ENCODE measurements around the gene SACM1L.

The SACM1L gene

GRCh38 chr3:45771831-45772230, 82.6 kb downstream of the SACM1L start:
- no peak for DNase-seq (ENCODE audit: low spot score)

- DNase-seq (ENCODE audit: low spot score): no peak
These were observed 83.3 kb downstream of the SACM1L start for GRCh38 chr3:45772341-45773035.

GRCh38 chr3:45773072-45773471, 83.9 kb downstream of the SACM1L start:
- DNase-seq (ENCODE audit: low spot score): no peak

GRCh38 chr3:45773714-45774449, 84.7 kb downstream of the SACM1L start:
- no peak for DNase-seq (ENCODE audit: low spot score)

- DNase-seq (ENCODE audit: low spot score): no peak
These were observed 85.7 kb downstream of the SACM1L start for GRCh38 chr3:45774581-45775521.

- DNase-seq (ENCODE audit: low spot score): no peak
These were observed 86.5 kb downstream of the SACM1L start for GRCh38 chr3:45775571-45776300.

- DNase-seq (ENCODE audit: low spot score): no peak
These were observed 87.1 kb downstream of the SACM1L start for GRCh38 chr3:45776301-45776595.

- no peak for DNase-seq (ENCODE audit: low spot score)
These were observed 87.4 kb downstream of the SACM1L start for GRCh38 chr3:45776611-45777010.

GRCh38 chr3:45777111-45777745, 88.0 kb downstream of the SACM1L start:
- no peak for DNase-seq (ENCODE audit: low spot score)

- no peak for DNase-seq (ENCODE audit: low spot score)
These were observed 88.7 kb downstream of the SACM1L start for GRCh38 chr3:45777746-45778386.

- DNase-seq (ENCODE audit: low spot score): no peak
These were observed 89.6 kb downstream of the SACM1L start for GRCh38 chr3:45778761-45779201.

GRCh38 chr3:45779746-45780735, 90.8 kb downstream of the SACM1L start:
- no peak for DNase-seq (ENCODE audit: low spot score)

- DNase-seq (ENCODE audit: low spot score): no peak
These were observed 92.1 kb downstream of the SACM1L start for GRCh38 chr3:45781271-45781670.

- DNase-seq (ENCODE audit: low spot score): no peak
These were observed 92.6 kb downstream of the SACM1L start for GRCh38 chr3:45781841-45782240.

GRCh38 chr3:45782381-45782780, 93.2 kb downstream of the SACM1L start:
- DNase-seq (ENCODE audit: low spot score): no peak

- no peak for DNase-seq (ENCODE audit: low spot score)
These were observed 94.5 kb downstream of the SACM1L start for GRCh38 chr3:45783667-45784066.

GRCh38 chr3:45785605-45786150, 96.5 kb downstream of the SACM1L start:
- DNase-seq (ENCODE audit: low spot score): no peak

GRCh38 chr3:45786801-45787495, 97.8 kb downstream of the SACM1L start:
- DNase-seq (ENCODE audit: low spot score): no peak

- no peak for DNase-seq (ENCODE audit: low spot score)
These were observed 98.4 kb downstream of the SACM1L start for GRCh38 chr3:45787551-45787950.
